HG02884 (cell line): Measurements from ENCODE around the gene EVPL.
"Not testable (repeated sequence)": the region's sequence is repeated elsewhere in the genome, so short reads cannot be mapped to it uniquely, and the experiment has no call there.

Experiments used
- ATAC-seq: cut with Tn5 transposase; IDR thresholded peaks from one replicate; pipeline ENCODE4 v1.9.1; 2021; ENCODE audit warnings: mild to moderate bottlenecking, moderate library complexity; ENCODE audit not compliant: unreplicated experiment

Gene EVPL

GRCh38 chr17:76048711-76049110 lies 21.6 kb upstream of the EVPL start:
- ATAC-seq: no peak

GRCh38 chr17:76048025-76048605 lies 21.0 kb upstream of the EVPL start:
- no peak for ATAC-seq

GRCh38 chr17:76046064-76046463 lies 19.0 kb upstream of the EVPL start:
- ATAC-seq: no peak

- ATAC-seq: not testable (repeated sequence)
Measured at GRCh38 chr17:76044475-76045007, 17.4 kb upstream of the EVPL start.

- not testable (repeated sequence) for ATAC-seq
Measured at GRCh38 chr17:76042868-76043267, 15.8 kb upstream of the EVPL start.

DNA sequence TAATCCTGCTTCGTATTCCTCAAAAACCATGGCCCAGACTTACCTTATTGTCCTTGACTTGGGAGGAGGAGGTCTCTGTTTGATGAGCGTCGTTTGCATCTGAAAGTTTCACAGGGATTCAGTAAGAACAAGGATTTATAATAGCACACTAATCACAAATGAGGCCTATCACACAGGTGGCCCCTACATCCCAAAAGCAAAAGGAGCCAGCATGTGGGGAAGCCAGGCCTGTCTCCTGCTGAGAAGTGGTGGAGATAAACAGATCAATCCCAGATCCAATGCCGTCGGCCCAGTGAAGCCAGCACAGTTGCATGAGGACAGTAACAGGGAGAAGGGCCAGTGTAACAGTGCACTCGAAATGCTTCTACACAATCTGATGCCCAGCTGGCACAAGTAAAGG lies 13.3 kb upstream of the EVPL start:
- ATAC-seq: no peak

DNA sequence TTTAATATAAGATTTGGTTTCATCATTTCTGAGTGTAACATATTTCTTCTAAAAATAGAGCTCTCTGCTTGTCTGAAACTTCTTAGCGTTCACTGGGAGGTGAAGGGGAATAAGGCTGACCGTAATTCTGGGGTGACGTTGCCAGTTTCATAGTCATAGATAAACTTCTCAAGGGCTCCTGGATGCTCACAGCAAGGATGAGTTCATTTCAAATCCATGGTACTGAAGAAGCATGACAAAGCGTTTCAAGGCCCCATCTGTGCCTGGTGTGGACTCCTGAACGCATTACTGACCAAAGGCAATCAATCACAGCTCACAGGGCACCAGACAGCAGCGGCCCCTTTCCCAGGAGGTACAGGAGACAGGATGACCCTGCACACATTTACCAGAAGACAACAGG lies 12.0 kb upstream of the EVPL start:
- no peak for ATAC-seq

GRCh38 chr17:76038050-76038449 lies 10.9 kb upstream of the EVPL start:
- ATAC-seq: no peak

DNA sequence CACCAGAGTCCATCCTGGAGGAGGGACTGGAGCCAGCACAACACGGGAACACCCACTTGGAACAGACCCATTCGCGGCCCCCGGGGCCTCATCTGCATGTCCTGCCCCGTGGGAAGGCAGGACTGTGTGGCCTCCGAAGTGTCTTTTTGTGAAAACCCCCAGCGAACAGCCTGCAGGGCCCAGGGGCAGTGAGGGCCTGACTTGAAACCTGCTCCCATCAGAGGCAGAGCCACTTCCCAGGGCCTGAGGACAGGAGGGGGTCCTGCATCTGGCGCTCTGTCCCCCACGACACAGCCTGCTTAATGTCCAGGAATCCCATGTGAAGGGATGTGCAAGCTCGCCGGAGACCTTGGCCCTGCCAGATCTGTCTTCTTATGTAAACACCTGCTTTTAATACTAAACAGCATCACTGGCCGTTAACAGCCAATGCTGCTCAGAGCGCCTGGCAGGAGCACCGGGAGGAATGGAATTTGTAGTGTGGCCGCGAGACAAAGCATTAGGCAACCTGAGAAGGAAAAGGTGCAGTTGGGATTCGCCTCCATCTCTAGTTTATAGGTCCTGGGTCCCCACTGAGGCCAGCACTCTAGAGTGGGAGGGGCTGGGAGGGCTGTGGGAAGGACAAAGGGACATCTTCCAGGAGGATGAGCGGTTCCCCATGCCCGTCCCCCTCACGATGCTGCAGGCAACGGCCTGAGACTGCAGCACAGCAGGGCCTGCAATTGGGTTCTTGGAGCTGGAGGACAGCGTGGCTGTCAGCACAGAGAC lies 9.6 kb upstream of the EVPL start:
- ATAC-seq: no peak

- ATAC-seq: no peak
Measured at GRCh38 chr17:76034428-76035350, 7.6 kb upstream of the EVPL start.

DNA sequence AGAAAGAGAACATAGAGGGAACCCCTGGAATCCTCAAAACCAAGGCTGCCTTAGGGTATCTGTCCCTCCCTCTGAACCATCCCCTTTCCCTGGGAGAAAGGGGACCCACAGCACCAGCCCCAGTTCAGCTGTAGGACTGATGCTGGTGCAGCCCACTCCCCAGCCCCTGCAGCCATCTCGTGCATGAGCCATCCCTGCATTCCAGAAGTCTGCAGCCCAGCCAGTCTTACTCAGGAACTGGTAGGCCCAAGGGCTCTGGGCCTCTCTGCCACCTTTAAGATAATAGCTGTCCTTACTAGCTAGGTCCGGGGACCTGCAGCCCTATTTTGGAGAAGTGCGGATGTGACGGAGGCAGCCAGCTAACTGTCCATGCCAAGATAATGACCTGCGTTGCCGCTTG lies 6.0 kb upstream of the EVPL start:
- no peak for ATAC-seq

DNA sequence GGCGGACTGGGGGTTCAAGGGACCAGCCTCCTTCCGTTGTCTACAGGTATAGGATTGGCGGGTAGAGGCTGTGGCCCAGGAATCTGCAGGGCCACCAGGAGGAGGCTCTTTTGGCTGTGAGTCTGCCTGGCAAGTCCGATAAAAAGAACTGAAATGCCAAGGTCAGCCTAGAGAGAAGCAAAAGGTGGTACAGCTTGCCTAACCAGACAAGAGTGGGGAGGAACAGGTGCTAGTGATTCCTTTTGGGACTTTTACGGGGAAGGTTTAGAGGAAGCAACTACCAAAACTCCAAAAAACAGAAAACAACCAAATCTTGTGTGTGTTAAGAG lies 5.6 kb upstream of the EVPL start:
- ATAC-seq: no peak

DNA sequence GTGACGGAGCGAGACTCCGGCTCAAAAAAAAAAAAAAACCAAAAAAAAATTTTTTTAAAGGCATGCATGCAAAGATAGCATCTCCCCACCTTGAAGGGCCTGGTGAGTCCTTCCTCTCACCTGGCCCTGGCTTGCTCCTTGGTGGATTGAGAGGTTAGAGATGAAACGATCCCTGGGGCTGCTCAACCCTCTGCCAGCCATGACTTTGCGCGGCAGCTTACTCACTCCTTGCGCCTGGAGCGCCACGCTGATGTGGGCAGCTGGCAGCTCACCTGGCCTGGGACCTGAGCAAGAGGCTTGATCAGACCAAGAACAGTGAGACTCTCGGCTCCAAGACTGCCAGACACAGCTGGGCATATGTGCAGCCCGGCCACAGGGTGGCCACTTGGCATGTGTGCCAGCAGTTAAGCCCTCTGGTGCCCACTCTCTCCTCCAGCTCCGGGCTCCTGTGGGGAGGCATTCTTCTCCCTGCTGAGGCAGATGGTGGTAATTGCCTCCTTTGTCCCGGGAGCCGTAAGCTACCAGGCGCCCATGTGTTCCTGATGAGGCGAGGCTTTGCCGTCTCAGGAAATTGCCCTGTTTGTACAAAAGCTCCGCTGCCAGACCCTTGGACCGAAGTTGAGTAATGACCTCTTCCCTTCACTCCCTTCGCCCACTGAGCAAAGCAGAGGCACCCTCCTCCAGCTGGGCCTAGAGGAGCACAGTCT lies 5.1 kb upstream of the EVPL start:
- ATAC-seq: no peak

DNA sequence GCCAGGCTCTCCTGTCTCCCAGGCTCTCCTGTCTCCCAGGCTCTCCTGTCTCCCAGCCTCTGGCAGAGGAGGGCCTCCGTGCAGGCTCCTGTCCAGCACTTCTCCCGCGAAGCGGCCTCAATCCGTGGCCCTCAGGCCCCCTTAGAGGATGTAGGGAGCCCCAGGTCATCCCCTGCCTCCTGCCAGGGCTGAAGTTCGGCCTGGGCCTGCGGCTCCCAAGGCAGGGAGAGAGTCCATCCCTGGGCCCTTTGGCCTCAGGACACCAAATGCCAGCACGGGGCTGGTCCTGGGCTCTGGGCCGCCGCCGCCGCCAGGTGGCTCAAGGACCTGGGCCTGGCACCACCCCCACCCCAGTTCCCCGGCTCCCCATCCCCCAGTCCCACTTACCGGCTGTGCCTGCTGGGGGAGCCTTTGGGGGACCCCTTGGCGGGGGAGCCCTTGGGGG lies 370 bp downstream of the EVPL start:
- no peak for ATAC-seq

- no peak for ATAC-seq
Measured at GRCh38 chr17:76025294-76025693, 1.8 kb downstream of the EVPL start.

- ATAC-seq: no peak
Measured at GRCh38 chr17:76024353-76024752, 2.8 kb downstream of the EVPL start.

GRCh38 chr17:76023900-76024237 lies 3.2 kb downstream of the EVPL start:
- ATAC-seq: no peak

DNA sequence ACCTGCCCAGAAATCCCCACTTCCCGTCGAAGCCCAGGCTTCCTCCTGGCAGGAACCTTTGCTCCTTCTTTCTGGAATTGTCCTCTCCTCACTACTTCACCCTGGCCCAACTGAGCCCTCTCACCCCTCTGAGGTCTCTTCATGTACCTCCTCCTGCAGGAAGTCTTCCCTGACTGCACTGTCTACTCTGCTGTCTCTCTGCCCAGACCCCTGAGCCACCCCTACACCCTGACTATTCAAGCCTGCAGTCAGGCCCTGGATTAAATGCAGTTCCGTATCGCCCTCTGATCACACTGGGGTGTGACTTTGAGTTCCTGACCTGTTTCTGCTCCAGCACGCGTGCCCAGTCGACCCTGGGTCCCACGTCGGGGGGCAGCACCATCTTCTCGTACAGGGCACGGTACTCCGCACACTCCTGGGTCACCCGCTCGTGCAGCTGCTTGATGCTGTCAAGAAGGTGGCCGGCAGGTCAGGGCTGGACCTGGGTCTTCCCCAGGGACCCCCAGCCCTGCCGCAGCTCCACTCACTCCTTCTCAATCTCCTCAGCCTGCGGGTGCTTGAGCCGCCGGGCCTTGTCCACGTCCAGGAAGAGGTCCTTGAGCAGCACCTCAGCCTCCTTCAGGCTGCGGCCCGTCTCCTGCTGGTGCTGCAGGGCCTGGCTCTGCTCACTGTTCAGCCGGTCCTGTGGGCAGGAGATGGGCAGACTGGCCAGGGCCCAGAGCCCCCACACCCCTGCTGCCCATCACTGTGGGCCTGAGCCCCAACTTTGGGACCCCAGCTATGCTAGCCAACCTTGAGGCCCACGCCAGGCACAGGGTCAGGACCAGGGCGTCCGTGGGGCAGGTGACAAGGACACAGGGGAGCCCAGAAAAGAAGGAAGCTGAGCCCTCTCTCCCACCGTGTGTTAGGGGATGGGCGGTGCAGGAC lies 3.9 kb downstream of the EVPL start:
- ATAC-seq: no peak

DNA sequence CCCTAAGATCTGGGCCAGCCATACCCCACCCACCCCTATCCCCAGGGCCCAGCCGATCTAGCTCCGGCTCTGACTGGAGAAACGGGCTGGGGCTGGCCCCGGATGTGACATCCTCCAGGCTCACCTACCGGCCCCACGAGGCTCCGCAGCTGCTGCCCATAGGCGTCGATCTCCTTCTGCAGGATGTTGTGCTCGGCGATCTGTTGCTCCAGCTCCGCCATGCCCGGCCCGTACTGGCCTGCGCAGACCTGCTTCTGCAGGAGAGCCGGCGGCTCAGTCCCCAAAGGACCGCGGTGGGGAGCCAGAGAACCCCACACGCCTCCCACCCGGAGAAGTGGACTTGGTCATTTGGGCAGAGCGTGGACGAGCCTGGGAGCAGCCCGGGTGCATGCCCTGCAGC lies 4.8 kb downstream of the EVPL start:
- no peak for ATAC-seq
